HG03196 (cell line): ENCODE measurements around the gene GRIA1.

Experiments
- ATAC-seq: cut with Tn5 transposase; IDR thresholded peaks from one replicate; pipeline ENCODE4 v1.9.1; 2021; ENCODE audit not compliant: unreplicated experiment

Gene GRIA1

DNA sequence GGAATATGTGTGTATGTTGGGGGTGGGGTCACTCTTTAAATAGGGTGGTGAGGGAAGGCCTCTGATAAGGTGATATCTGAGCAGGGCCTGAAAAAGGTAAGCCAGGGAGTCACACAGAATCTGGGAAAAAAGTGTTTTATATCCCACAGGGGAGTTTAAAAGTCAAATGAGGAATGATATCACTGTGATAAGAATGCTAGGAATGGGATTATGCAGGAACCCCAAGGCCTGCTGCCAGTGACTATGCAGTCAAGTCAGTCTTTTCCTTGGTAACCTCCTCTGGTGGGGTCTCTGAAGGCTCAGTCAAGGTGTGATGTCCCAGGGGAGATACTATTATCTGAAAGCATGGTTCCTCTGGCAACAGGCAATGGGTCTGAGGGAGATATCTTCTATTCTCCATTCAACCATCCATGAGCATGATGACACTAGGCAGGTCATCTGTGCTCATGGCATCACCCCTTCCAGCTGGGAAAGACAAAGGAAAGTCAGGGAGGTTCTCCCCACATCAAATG lies 53.5 kb downstream of the GRIA1 start:
- ATAC-seq, result no peak

DNA sequence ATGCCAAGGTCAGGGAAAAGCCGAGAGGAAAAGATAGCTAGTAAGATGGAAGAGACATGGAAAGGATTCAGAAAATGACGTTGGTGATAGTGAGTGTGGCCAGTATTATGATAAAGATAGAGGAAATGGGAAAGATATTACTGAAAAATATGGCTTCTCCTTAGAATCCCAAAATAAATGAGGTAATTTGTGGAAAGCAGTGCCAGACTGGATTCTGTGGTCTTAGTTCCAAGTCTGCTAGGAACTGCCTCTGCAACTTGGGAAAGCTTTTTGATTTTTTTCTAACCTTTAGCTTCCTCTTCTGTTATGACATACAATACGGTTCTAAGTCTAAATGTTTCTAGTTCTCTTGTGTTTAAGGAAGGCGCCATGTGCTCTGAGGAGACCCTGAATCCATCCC lies 54.2 kb downstream of the GRIA1 start:
- no peak for ATAC-seq

DNA sequence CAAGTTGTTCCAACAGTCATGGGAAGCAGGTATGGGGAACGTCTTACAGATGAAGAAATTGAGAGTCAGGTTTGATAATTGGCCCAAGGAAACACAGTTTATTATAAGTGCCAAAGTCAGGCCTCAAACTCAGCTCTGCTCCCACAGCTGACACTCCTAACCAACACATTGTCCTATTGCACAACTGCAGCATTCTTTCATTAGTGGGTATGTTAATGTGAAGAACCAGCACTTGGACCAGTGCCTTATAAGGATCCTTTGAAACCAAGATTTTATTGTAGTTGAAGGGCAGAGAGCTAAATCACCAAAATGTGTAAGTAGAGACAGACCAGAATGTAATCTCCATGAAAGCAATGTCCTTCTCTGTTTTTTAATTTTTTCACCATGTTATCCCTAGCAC lies 56.1 kb downstream of the GRIA1 start:
- no peak for ATAC-seq

DNA sequence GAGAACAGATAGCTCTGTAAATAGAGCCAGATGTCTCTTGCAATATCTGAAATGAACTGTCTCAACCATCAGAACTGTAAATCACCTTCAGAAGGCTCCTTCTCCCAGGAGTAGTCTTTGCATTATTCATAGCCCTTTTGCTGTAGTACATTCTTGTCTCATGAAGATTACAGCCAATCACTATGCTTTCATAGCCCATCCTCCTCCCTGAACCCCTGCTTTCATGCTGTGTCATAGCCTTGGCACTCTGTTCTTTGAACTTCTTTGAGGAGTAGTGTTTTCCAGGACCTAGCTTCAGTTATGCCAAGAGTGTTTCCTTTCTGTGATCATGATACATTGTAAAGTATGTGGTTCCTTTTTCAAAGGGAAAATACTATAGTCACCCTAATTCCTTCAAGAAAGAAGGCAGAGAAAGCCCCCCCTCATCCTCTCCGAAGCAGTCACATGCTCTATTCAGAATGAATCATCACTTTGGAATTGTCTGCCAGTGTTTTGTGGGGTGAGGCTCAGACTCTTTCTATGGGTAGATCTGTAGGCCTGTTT lies 61.1 kb downstream of the GRIA1 start:
- ATAC-seq, result no peak

DNA sequence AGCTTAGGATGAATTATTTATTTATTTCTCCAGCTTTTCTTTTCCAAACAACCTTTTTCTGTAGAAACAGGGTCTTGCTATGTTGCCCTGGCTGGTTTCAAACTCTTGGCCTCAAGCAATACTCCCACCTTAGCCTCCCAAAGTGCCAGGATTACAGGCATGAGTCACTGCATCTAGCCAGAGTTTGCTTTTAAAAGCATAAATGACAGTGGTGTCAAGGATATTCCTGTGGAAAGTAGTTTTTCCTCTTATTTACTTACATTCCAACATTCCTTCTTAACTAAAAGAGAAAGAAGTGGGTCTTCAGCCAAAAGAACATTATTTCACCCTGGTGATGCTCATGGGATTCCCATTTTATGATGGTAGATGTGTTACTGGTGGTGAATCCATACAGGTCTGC lies 62.4 kb downstream of the GRIA1 start:
- ATAC-seq, result no peak

DNA sequence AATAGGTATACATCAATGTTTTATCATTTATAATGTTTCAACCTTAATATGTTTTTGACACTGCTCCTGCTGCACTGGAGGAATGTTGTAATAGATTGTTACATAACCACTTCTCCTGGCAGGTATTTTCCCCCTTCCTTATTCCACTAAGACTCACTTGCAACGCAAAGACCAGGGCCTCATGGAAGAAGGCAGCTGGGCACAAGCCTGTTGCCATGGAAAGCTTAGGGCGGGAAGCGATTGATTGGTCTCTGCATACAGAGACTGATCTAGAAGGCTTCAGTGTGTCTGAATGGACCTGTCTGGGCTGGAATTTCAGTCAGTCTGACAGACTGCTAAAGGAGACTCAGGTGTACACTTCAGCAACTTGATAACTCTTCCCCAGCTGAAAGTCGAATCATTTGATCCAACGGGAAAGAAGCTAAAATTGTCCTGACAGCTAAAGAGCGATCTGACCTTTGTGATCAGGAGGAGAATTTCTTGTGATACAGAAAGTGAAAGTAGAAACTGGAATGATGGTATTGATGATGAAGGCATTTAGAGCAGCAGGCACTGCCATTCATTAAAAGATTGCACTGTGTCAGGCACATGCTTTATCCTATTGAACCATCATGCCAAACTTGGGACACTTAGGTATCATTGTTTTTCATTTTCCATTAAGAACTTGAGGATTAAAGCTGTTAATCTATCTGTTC lies 65.1 kb downstream of the GRIA1 start:
- no peak for ATAC-seq

DNA sequence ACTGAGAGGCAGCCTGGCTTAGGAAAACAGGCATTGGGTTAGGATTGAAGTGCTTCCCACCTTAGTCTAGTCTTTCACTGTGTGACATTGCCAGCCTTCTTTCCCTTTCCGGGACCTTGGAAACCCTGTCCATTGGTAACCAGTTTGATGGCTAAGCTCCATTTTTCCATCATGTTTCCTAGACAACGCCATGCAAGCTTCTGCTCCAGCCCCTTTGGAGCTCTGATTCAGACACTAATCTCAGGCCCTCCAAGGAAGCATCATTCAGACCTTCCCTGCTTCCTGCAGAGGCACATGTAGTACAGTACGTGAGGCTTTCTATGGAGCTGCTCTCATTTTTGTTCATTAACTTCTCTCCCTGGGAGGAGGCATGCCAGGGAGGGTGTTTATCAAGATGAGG lies 68.5 kb downstream of the GRIA1 start:
- no peak for ATAC-seq

DNA sequence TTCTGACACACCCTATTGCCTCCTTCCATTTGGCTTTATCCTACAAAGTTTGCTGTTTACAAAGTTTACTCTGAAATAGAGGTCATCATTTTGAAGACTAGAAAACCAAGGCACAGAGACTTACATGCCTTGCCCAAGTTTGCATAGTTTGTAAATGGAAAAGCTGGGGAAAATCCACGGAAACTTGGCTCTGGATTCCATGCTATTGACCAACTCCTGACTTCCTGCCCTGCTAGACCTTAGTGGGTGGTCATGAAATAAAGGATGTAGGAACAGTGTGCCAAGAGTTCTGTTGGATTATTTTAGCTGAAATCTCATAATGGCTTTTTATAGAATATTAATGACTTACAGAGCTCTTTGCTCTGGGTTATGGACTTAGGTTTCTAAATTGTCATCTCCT lies 69.5 kb downstream of the GRIA1 start:
- no peak for ATAC-seq

DNA sequence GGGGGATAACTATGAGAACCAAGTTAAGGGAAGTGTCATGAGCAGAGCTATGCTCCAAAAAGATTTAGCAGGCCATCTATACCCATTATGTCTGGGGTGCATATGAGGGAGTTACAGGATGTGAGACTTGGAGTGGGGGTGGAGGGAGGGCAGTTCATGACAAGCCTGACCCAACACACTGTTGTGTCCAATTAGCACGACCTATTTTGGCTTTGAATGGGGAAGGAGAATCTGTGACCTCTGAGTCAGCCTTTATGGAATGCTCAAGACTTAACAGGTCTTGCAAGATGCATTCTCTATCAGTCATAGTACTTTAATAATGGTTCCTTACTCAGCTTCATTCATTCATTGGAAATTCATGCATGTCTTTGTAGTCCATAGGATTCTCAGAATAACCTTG lies 71.7 kb downstream of the GRIA1 start:
- no peak for ATAC-seq

DNA sequence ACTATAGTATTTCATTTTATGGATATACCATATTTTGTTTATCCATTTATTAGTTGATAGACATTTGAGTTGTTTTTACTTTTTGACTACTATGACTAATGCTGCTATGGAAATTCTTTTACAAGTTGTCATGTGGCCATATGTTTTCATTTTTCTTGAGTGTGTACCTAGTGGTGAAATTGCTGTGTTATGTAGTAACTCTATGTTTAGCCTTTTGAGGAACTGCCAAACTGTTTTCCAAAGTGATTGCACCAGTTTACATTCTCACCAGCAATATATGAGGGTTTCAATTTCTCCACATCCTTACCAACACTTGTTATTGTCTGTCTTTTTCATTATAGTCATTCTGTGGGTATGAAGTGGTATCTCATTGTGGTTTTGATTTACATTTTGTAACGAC lies 75.4 kb downstream of the GRIA1 start:
- no peak for ATAC-seq

DNA sequence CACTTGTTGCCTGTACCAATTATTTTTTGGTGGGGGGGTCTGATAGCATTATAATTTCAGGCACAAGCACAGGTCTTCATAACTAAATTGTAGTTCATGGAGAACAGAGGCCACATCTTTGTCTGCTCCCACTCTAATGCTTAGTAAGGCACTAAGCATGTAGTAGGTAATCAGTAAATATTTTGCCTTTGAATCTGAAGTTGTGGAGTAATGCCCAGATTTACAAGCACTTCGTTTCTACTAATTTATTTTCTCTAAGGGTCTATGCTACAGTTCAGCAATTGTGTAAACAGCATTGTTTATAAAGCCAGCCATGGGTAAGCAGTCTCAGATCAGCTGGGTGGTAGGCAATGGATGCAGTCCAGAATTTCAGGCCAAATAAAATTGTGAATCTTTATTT lies 78.6 kb downstream of the GRIA1 start:
- no peak for ATAC-seq

DNA sequence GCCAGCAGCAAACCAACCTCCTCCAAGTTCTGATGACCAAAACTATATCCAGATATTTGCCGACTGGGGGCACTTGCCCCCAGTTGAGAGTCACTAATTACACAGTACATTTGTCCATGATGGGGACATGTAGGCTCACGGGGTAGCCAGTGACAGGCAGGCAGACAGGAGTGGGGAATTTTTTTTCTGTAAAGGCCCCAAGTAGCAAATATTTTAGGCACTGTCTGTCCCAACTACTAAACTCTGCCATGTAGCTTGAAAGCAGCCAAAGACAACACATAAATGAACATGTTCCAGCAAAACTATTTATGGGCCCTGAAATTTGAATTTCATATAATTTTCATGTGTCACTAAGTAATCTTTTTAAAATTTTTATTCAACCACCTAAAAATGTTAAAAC lies 80.7 kb downstream of the GRIA1 start:
- ATAC-seq, result no peak

DNA sequence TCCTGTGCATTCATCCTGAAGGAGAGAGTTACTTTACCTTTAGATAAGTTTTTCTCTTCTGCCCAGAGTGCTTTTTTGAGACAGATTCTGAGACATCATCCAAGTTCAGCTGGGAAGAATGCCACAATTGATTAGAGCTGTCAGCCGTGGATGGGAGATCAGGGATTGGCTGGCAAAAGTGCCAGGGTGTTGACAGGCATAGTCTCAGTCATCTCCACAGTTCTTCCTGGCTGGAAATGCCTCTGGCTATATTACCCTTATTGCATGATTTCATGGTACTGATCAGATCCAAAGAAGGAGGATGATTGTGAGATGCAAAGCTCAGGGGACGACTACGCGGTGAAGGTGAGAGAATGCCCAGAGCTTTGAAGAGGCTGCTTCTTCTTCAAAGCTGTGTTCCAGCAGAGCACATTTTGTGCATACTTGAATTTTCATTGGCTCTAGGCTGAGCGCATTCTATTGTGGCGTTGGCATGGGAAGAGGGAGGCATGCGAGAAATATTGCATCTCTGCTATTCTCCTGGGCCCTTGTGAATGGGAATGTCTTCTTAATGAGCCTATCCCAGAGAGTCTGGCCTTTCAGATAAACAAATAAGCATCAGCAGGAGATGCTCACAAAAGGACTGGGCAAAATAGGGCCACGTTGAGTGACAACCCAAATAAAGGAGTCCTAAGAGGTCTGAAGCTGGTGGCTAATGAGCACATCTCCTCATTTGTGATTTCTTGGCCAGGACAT lies 82.1 kb downstream of the GRIA1 start:
- no peak for ATAC-seq

DNA sequence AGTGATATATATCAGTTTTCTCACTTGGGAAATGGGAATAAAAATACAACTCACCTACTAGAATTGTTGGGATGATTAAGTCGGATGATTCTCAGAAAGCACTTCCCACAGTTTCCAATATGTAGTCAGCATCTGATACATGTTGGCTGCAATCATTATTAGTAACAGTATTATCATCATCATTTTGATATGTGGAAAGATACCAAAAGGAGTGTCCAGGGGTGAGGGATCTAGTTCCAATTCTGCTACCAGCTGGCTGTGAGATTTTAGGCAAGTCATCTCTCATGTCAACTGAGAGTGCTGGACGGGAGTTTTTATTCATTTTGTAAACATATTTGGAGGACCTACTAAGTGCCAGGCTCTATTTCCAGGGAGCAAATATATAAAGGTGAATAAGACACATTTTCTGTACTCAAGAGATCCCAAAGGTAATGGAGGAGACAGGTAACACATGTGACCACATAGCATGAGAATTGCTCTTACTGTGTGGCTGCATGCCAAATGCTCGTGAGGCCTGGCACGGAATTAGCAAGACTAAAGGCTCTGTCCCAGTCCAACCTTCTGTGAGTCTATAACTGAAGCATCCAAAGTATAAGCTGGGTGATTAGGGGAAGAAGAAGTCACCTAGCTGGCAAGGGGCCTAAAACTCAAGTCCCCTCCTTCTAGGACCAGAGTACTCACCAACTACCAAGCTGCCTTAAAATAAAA lies 83.0 kb downstream of the GRIA1 start:
- ATAC-seq, result no peak

DNA sequence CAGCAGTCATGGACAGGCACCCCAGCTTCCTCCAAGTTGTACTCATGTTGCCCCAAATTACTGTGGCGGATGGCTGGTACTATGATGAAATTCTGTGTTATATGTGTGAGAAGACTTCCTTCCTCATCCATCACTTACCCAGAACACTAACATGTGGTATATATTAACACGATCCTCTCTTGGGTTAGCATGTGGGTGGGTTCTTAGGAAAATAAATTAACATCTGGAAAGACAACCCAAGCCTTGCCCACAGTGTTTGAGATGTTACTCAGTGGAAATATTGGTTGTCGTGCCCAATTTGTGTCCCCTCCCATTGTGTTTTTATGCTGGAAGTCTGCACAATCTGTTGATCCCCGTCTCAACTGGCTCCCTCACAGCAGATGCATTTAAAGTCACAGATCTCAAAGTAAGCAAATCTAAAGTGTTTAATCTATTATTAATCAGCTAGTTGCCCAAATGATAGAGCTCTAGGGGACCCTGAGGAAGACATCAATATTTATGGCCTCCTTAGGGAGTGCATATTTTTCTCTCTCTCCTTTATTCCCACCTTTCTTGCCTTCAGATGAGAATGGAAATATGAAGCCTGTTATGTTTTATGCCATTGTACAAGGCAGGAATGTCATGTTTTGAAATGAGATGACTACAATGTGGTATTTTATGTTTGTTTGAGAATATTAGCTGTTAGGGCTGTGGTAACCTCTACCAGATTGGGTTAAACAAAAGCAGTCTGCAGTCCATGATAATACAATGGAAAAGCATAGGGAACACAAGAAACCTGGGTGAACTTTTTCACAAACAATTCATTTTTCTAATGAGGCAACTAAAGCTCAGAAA lies 93.9 kb downstream of the GRIA1 start:
- ATAC-seq, result no peak

DNA sequence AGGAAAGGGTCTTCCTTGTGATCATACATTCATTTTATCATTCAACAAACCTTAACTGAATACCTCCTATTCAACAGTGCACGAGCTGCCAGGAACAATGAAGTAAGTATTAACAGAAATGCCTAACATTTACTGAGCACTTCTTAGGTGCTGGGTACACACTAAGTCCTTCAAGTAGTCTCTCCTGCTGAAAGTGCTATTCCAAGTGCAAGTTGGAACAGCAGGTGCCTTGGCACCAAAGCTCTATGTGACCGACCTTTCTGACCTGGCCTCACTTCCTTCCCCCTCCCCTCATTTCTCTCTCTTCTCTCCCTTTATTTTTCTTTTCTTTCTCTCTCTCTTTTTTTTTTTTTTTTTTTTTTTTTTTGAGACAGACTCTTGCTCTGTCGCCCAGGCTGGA lies 94.5 kb downstream of the GRIA1 start:
- ATAC-seq, result no peak

DNA sequence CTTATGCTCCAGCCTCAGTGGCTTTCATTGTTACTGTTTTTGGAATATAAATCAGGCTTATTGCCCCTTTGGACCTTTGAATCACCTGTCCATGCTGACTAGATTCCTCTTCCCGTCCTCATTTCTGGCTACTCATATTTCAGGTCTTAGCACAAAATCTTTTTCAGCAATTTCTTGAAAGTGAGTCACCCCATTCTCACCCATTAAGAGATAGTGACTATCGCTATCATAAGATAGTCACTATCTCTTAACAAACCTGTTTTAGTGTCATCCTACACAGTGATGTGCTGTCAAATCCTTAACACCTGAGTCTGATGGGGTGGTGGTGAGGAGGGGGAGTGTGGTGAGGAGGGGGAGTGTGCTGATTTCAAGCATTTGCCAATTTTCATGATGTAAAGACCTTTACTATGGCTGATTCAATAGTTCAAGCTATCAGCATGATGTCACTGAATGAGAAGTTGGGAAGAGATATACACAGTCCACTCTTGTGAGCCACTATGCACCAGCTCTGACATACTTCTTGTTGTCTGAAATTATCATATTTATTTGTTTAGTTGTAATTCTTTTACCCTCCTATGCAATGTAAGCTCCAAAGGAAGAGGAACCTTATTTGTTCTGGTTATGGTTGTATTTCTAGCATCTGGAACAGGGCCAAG lies 95.3 kb downstream of the GRIA1 start:
- ATAC-seq, result no peak

DNA sequence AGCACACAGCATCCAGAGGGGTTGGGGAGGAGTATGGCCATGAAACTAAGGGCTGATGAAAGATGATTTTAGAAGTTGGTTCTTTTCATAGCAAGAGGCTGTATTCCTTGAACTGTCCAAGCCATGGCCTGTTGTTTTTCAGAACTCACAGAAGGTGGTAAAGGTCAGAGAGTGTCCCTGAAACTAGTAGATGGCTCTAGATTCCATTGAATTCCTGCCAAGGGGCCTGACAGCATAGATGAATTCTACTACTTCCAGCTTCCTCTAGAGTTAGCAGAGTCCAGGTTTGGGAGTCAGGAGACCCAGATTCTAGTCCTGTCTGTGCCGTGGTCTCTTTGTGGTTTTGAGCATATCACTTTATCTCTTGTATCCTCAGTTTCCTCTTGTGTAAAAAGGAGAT lies 101.6 kb downstream of the GRIA1 start:
- ATAC-seq, result no peak

DNA sequence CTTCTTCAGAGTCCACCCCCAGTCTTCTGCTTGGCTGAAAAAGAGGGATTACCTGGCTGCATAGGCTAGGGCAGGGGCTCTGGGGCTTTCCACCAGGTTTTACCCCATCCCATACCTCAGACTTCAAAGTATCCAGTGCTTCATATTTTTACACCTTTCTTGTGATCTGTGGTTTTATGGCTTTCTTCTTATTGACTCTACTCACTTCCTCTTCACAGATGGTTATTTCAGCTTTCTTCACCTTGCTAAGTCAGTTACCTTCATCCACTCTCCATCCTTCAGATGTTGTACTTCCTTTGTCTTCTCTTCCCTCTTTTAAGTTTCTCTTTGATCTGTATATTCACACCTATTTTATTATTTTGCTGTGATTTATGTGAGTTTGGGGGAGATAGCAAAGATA lies 104.3 kb downstream of the GRIA1 start:
- no peak for ATAC-seq

DNA sequence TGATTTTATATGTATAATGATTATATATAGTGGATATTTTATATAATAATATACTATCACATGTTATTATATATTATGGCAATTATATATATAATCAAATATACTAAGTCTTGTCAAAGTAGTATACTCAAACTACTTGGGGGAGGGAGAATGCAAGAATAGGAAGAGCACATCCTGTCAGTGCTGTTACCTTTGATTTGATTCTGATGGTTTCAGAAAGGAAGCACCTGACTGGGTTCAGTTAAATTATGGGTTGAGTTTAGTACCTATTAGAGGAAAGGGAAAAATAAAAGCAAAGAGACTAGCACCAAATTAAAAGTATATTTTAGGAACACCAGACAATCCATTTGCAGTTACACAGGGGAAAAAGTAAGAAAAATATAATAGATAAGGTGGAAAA lies 107.6 kb downstream of the GRIA1 start:
- ATAC-seq, result peak; percentile 51
